Measurements from ENCODE around the gene PCSK9.

Gene PCSK9

GRCh38 chr1:55010194-55010886 is 29.0 kb upstream of the PCSK9 start:
- TF ChIP-seq NFIC (IDR thresholded peaks at IDR 0.05): no peak
- no peak for TF ChIP-seq REST (IDR thresholded peaks at IDR 0.05; ENCODE audit: low read depth)
- no peak for TF ChIP-seq FOXM1 (IDR thresholded peaks at IDR 0.05; ENCODE audit: borderline replicate concordance, low read depth)
- TF ChIP-seq USF1 (IDR thresholded peaks at IDR 0.05): no peak
- TF ChIP-seq ZBTB7A (IDR thresholded peaks at IDR 0.05; ENCODE audit: low read depth): no peak
- no peak for TF ChIP-seq EP300 (IDR thresholded peaks at IDR 0.05; ENCODE audit: borderline replicate concordance)
- no peak for TF ChIP-seq EGR1 (IDR thresholded peaks at IDR 0.05)
- TF ChIP-seq RAD21 (IDR thresholded peaks at IDR 0.05; ENCODE audit: low read depth): no peak

- TF ChIP-seq FOXM1 (IDR thresholded peaks at IDR 0.05; ENCODE audit: borderline replicate concordance, low read depth): no peak
- no peak for TF ChIP-seq ZBTB7A (IDR thresholded peaks at IDR 0.05; ENCODE audit: low read depth)
- TF ChIP-seq TAF1 (IDR thresholded peaks at IDR 0.05; ENCODE audit: low read depth): no peak
- TF ChIP-seq EP300 (IDR thresholded peaks at IDR 0.05; ENCODE audit: borderline replicate concordance): no peak
- TF ChIP-seq NFIC (IDR thresholded peaks at IDR 0.05): no peak
- no peak for TF ChIP-seq MAX (IDR thresholded peaks at IDR 0.05)
- TF ChIP-seq USF1 (IDR thresholded peaks at IDR 0.05): no peak
- TF ChIP-seq EGR1 (IDR thresholded peaks at IDR 0.05): no peak
- no peak for TF ChIP-seq YY1 (IDR thresholded peaks at IDR 0.05; ENCODE audit: low read depth)
- TF ChIP-seq REST (IDR thresholded peaks at IDR 0.05; ENCODE audit: low read depth): no peak
- no peak for TF ChIP-seq CREB1 (IDR thresholded peaks at IDR 0.05; ENCODE audit: low read depth)
- TF ChIP-seq RAD21 (IDR thresholded peaks at IDR 0.05; ENCODE audit: low read depth): no peak
- no peak for TF ChIP-seq TCF12 (IDR thresholded peaks at IDR 0.05; ENCODE audit: low read depth)
- no peak for TF ChIP-seq TEAD4 (IDR thresholded peaks at IDR 0.05)
- no peak for TF ChIP-seq CEBPB (IDR thresholded peaks at IDR 0.05)
Measured at GRCh38 chr1:55010887-55011217, 28.5 kb upstream of the PCSK9 start.

GRCh38 chr1:55012661-55013060 is 26.7 kb upstream of the PCSK9 start:
- TF ChIP-seq NFIC (IDR thresholded peaks at IDR 0.05): no peak
- TF ChIP-seq FOXM1 (IDR thresholded peaks at IDR 0.05; ENCODE audit: borderline replicate concordance, low read depth): no peak
- TF ChIP-seq ZBTB7A (IDR thresholded peaks at IDR 0.05; ENCODE audit: low read depth): no peak
- TF ChIP-seq CREB1 (IDR thresholded peaks at IDR 0.05; ENCODE audit: low read depth): no peak
- TF ChIP-seq YY1 (IDR thresholded peaks at IDR 0.05; ENCODE audit: low read depth): no peak
- no peak for TF ChIP-seq REST (IDR thresholded peaks at IDR 0.05; ENCODE audit: low read depth)
- TF ChIP-seq EGR1 (IDR thresholded peaks at IDR 0.05): no peak
- TF ChIP-seq TAF1 (IDR thresholded peaks at IDR 0.05; ENCODE audit: low read depth): no peak
- TF ChIP-seq USF1 (IDR thresholded peaks at IDR 0.05): no peak
- TF ChIP-seq TEAD4 (IDR thresholded peaks at IDR 0.05): no peak
- TF ChIP-seq MAX (IDR thresholded peaks at IDR 0.05): no peak
- no peak for TF ChIP-seq EP300 (IDR thresholded peaks at IDR 0.05; ENCODE audit: borderline replicate concordance)
- TF ChIP-seq CEBPB (IDR thresholded peaks at IDR 0.05): no peak
- no peak for TF ChIP-seq RAD21 (IDR thresholded peaks at IDR 0.05; ENCODE audit: low read depth)
- TF ChIP-seq TCF12 (IDR thresholded peaks at IDR 0.05; ENCODE audit: low read depth): no peak

- TF ChIP-seq CREB1 (IDR thresholded peaks at IDR 0.05; ENCODE audit: low read depth) (no peak), RAD21 (IDR thresholded peaks at IDR 0.05; ENCODE audit: low read depth) (no peak), TEAD4 (IDR thresholded peaks at IDR 0.05) (no peak), ZBTB7A (IDR thresholded peaks at IDR 0.05; ENCODE audit: low read depth) (no peak), TCF12 (IDR thresholded peaks at IDR 0.05; ENCODE audit: low read depth) (no peak), NFIC (IDR thresholded peaks at IDR 0.05) (no peak), EP300 (IDR thresholded peaks at IDR 0.05; ENCODE audit: borderline replicate concordance) (no peak), EGR1 (IDR thresholded peaks at IDR 0.05) (no peak), REST (IDR thresholded peaks at IDR 0.05; ENCODE audit: low read depth) (no peak), FOXM1 (IDR thresholded peaks at IDR 0.05; ENCODE audit: borderline replicate concordance, low read depth) (no peak)
Measured at GRCh38 chr1:55015123-55015522, 24.2 kb upstream of the PCSK9 start.
